ENCODE results near the gene PNLIPRP3. TPM values are rescaled to one million over a fixed set of nuclear protein-coding genes. Genes with fewer than 3 reads are reported as not detected.

The PNLIPRP3 gene
- total and polyA plus RNA-seq, 2 donors (not counting 3 experiments of a cell fraction or from before 2014, with no cell fraction given) = not detected

DNA sequence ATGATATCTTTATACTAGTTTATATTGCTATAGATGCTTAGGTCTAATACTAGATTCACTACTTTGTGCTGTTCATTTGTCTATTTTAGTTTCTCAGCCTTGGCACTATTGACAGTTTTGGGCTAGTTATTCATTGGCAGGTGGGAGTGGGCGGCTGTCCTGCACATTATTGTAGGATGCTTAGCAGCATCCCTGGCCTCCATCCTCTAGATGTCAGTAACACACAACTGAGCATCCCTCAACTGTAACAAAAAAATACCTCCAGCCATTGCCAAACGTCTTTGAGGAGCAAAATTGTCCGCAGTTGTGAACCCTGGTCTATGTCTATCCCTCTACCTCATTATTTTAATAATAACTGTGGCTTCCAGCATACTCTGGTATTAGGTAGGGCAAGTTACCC lies 83.7 kb downstream of the PNLIPRP3 start:
- Histone ChIP-seq H3K36me3 (ENCODE audit: control insufficient read depth in 2 of 2, extremely low read depth in 1 of 2, insufficient read depth in 2 of 2, low read length in 2 of 2) (no peaks in the 10 kb centered on the region), H4K20me1 (replicated peaks; ENCODE audit: control insufficient read depth, extremely low read depth, insufficient read depth, low read length) (no peaks in the 10 kb centered on the region), H3K27me3 (ENCODE audit: control insufficient read depth in 2 of 2, insufficient read depth in 2 of 2, low read length in 2 of 2) (no peaks in the 10 kb centered on the region), H3K9ac (replicated peaks; ENCODE audit: extremely low read depth, insufficient read depth, low read length) (no peak overlapping the region), H3K27ac (ENCODE audit: insufficient read depth, low read depth, low read length) (no peak overlapping the region), H3K9me1 (replicated peaks; ENCODE audit: control insufficient read depth, extremely low read depth, insufficient read depth, low read length) (no peaks in the 10 kb centered on the region), H3K9me3 (replicated peaks; ENCODE audit: control insufficient read depth, insufficient read depth, low read length) (no peaks in the 10 kb centered on the region), H3K79me2 (ENCODE audit: control insufficient read depth, insufficient read depth, low read length) (no peaks in the 10 kb centered on the region), H3K4me1 (ENCODE audit: control insufficient read depth, extremely low read depth, insufficient read depth, low read length) (no peaks in the 10 kb centered on the region), H2AFZ (ENCODE audit: low read depth, low read length) (no peak overlapping the region), H3K4me2 (ENCODE audit: insufficient read depth, low read length) (no peak overlapping the region), H3K4me3 (replicated peaks in 1 of 3; ENCODE audit: insufficient read depth in 1 of 3, low read depth in 1 of 3, low read length in 3 of 3) (no peak overlapping the region)
- CTCF ChIA-PET = no interaction called here
- DNase-seq (ENCODE audit: low read depth, low spot score) (no peak), FAIRE-seq (no peak)
- dilution Hi-C loops (cut with MboI; ENCODE audit: extremely low pct_ligation_motif_present, low sequenced_read_pairs) = no loop called here
- intact Hi-C loops (cut with micrococcal nuclease) = no loop called here
- TF ChIP-seq, protein P1, sequence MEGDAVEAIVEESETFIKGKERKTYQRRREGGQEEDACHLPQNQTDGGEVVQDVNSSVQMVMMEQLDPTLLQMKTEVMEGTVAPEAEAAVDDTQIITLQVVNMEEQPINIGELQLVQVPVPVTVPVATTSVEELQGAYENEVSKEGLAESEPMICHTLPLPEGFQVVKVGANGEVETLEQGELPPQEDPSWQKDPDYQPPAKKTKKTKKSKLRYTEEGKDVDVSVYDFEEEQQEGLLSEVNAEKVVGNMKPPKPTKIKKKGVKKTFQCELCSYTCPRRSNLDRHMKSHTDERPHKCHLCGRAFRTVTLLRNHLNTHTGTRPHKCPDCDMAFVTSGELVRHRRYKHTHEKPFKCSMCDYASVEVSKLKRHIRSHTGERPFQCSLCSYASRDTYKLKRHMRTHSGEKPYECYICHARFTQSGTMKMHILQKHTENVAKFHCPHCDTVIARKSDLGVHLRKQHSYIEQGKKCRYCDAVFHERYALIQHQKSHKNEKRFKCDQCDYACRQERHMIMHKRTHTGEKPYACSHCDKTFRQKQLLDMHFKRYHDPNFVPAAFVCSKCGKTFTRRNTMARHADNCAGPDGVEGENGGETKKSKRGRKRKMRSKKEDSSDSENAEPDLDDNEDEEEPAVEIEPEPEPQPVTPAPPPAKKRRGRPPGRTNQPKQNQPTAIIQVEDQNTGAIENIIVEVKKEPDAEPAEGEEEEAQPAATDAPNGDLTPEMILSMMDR (IDR thresholded peaks at IDR 0.05; ENCODE audit: extremely low read depth in 1 of 2, insufficient read depth in 1 of 2, low read depth in 1 of 2, low read length in 2 of 2) = no peak
- TF ChIP-seq GATA2 (IDR thresholded peaks at IDR 0.05; ENCODE audit: insufficient read depth, insufficient read length, low read depth, low read length) = no peak
- no peak for TF ChIP-seq POLR2A (IDR thresholded peaks at IDR 0.05; ENCODE audit: low read depth, low read length)
- TF ChIP-seq MYC (IDR thresholded peaks at IDR 0.05; ENCODE audit: low read depth, low read length) = no peak
- POLR2A ChIA-PET = no interaction called here
- no TSS peak for BruUV-seq (replicated peaks)

DNA sequence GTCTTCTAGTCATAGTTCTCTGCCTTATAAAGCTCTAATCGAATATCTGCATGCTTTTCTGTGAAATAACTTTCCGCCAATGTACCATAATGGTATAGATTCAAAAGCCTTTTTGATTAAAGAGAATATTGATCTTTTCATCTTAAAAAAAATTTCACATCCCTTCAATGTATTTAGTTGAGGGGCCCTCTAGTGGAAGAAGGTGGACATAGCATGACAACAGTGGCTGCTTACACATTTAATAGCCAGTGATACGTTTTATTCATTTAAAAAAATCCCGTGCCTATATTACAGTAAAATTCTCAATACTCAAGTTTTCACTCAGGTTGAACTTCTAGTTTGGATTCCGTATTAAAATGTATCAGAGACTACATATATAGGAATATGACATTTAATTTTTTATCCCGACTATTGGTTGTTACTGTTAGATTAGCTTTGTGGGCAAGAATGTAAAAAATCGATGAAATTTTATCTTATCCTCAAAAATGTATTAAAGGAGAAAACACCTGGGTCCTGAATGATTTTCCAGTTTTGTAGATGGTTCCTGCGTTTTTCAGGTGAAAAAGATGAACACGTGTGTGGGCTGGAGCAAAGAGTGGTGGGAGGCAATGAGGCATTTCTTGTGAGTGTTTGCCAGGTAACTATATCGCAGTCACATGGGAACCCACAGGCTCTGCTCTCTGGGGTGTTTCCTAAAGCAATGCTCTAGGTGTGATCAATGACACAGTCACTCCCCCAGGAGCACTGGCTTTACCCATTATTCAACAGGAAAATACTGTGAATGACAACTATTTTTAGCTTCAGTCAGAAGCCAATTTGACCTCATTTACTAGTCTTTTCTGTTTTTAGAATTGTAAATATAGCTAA lies 94.0 kb downstream of the PNLIPRP3 start:
- no peak overlapping the region for H3K4me2 ChIP-seq (ENCODE audit: insufficient read depth, low read length)
- no peak overlapping the region for H3K27ac ChIP-seq (ENCODE audit: insufficient read depth, low read depth, low read length)
- H3K4me1 ChIP-seq (ENCODE audit: control insufficient read depth, extremely low read depth, insufficient read depth, low read length) = no peaks in the 10 kb centered on the region
- dilution Hi-C loops (cut with MboI; ENCODE audit: extremely low pct_ligation_motif_present, low sequenced_read_pairs) (no loop called here), intact Hi-C loops (cut with micrococcal nuclease) (loop anchor here (1.0 kb wide), 1 partner anchor 77 kb away; no protein-coding TSS in a partner anchor)
- H3K9ac ChIP-seq (replicated peaks; ENCODE audit: extremely low read depth, insufficient read depth, low read length) = no peak overlapping the region
- H3K4me3 ChIP-seq (replicated peaks in 1 of 3; ENCODE audit: insufficient read depth in 1 of 3, low read depth in 1 of 3, low read length in 3 of 3) = no peak overlapping the region
- FAIRE-seq = no peak
- H3K9me3 ChIP-seq (replicated peaks; ENCODE audit: control insufficient read depth, insufficient read depth, low read length) = no peaks in the 10 kb centered on the region
- H2AFZ ChIP-seq (ENCODE audit: low read depth, low read length) = no peak overlapping the region
- TF ChIP-seq POLR2AphosphoS5 (IDR thresholded peaks at IDR 0.05; ENCODE audit: insufficient read depth, low read depth, low read length) (no peak), MYC (IDR thresholded peaks at IDR 0.05; ENCODE audit: low read depth, low read length) (no peak), JUN (IDR thresholded peaks at IDR 0.05; ENCODE audit: borderline replicate concordance, insufficient read depth, insufficient read length, low read depth) (no peak), GATA2 (IDR thresholded peaks at IDR 0.05; ENCODE audit: insufficient read depth, insufficient read length, low read depth, low read length) (no peak), EZH2 (IDR thresholded peaks at IDR 0.05; ENCODE audit: borderline replicate concordance, low read depth, low read length, severe bottlenecking) (no peak), POLR2A (IDR thresholded peaks at IDR 0.05; ENCODE audit: low read depth, low read length) (no peak), FOS (IDR thresholded peaks at IDR 0.05; ENCODE audit: borderline replicate concordance, insufficient read depth, low read length) (no peak)
- TF ChIP-seq, protein P1 (IDR thresholded peaks at IDR 0.05; ENCODE audit: extremely low read depth in 1 of 2, insufficient read depth in 1 of 2, low read depth in 1 of 2, low read length in 2 of 2) = peak; percentile 35 to 56
- TF ChIP-seq, protein P2, sequence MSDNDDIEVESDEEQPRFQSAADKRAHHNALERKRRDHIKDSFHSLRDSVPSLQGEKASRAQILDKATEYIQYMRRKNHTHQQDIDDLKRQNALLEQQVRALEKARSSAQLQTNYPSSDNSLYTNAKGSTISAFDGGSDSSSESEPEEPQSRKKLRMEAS (IDR thresholded peaks at IDR 0.05; ENCODE audit: insufficient read depth, insufficient read length) = no peak
- no peaks in the 10 kb centered on the region for H4K20me1 ChIP-seq (replicated peaks; ENCODE audit: control insufficient read depth, extremely low read depth, insufficient read depth, low read length)
- DNase-seq (ENCODE audit: low read depth, low spot score) = peak; percentile 32
- H3K27me3 ChIP-seq (ENCODE audit: control insufficient read depth in 2 of 2, insufficient read depth in 2 of 2, low read length in 2 of 2) = no peaks in the 10 kb centered on the region
- no peaks in the 10 kb centered on the region for H3K79me2 ChIP-seq (ENCODE audit: control insufficient read depth, insufficient read depth, low read length)
- BruUV-seq (replicated peaks) = no TSS peak
- CTCF ChIA-PET = interaction anchor here (0.6 to 1.3 kb wide), 3 partner anchors 11 to 1167 kb away, joined by 3 read pairs; no protein-coding TSS in a partner anchor
- POLR2A ChIA-PET = no interaction called here
- no peaks in the 10 kb centered on the region for H3K9me1 ChIP-seq (replicated peaks; ENCODE audit: control insufficient read depth, extremely low read depth, insufficient read depth, low read length)
- no peaks in the 10 kb centered on the region for H3K36me3 ChIP-seq (ENCODE audit: control insufficient read depth in 2 of 2, extremely low read depth in 1 of 2, insufficient read depth in 2 of 2, low read length in 2 of 2)

All from endothelial cell of umbilical vein (primary cell).